PC-9 (cell line): ENCODE measurements around the gene ADIPOR2. TPM values are rescaled to one million over a fixed set of nuclear protein-coding genes. Genes with fewer than 3 reads are reported as not detected.

Source experiments
- BruUV-seq: library from RNA; stranded (reverse); fragments of 400-500 nt; replicated peaks from 2 replicates; lab custom pipeline; 2021; lab: Mats Ljungman, UMichigan
- CTCF ChIA-PET: fragments of 300-600 bp; sonication (Branson Sonifier 250); formaldehyde crosslinking; loops from one replicate; lab custom pipeline; 2022; ENCODE audit warnings: antibody characterized with exemption; lab: Charles Lee
- POLR2A ChIA-PET: fragments of 300-600 bp; sonication (Branson Sonifier 250); formaldehyde crosslinking; loops from one replicate; lab custom pipeline; 2022; ENCODE audit warnings: antibody characterized with exemption; ENCODE audit not compliant: unreplicated experiment; lab: Charles Lee
- DNase-seq, 2 experiments: peaks; one replicate each; pipeline versions ENCODE4 v3.0.0 to v3.0.0-alpha.2; 2015 to 2022; ENCODE audit warnings: mixed read lengths in 1 of 2
- H2AFZ ChIP-seq: fragments of 200-600 bp; sonication (generic); 2 replicates; pipeline ENCODE4 v1.8.1; 2017; ENCODE audit warnings: antibody characterized with exemption
- H3F3A ChIP-seq: fragments of 200-600 bp; sonication (generic); 2 replicates; pipeline ENCODE4 v1.8.1; 2017; ENCODE audit warnings: antibody characterized with exemption, mild to moderate bottlenecking, low read depth; ENCODE audit not compliant: insufficient read depth
- H3K27ac ChIP-seq: fragments of 200-600 bp; sonication (generic); 2 replicates; pipeline ENCODE4 v1.6.1; 2016; ENCODE audit warnings: mixed run types
- H3K27me3 ChIP-seq: fragments of 200-600 bp; sonication (generic); 2 replicates; pipeline ENCODE4 v1.6.1; 2016; ENCODE audit warnings: low read depth, mixed run types; ENCODE audit not compliant: insufficient read depth
- H3K36me3 ChIP-seq: fragments of 200-600 bp; sonication (generic); 2 replicates; pipeline ENCODE4 v1.6.1; 2016; ENCODE audit warnings: low read depth, mixed run types
- H3K4me1 ChIP-seq: fragments of 200-600 bp; sonication (generic); replicated peaks from 2 replicates; pipeline ENCODE4 v1.6.1; 2016; ENCODE audit warnings: mixed run types; ENCODE audit not compliant: insufficient read depth
- H3K4me2 ChIP-seq: fragments of 200-600 bp; sonication (generic); 2 replicates; pipeline ENCODE4 v1.6.1; 2017; ENCODE audit warnings: mixed run types
- H3K4me3 ChIP-seq: fragments of 200-600 bp; sonication (generic); 2 replicates; pipeline ENCODE4 v1.6.1; 2016; ENCODE audit warnings: mixed run types
- H3K79me2 ChIP-seq: fragments of 200-600 bp; sonication (generic); 2 replicates; pipeline ENCODE4 v1.6.1; 2017; ENCODE audit warnings: low read depth, mixed run types
- H3K9me2 ChIP-seq: fragments of 200-600 bp; sonication (generic); 2 replicates; pipeline ENCODE4 v1.8.1; 2017; ENCODE audit warnings: mild to moderate bottlenecking; ENCODE audit not compliant: insufficient read depth
- H3K9me3 ChIP-seq: fragments of 200-600 bp; sonication (generic); 2 replicates; pipeline ENCODE4 v1.8.1; 2016; ENCODE audit warnings: low read depth; ENCODE audit not compliant: insufficient read depth
- H4K20me1 ChIP-seq: fragments of 200-600 bp; sonication (generic); 2 replicates; pipeline ENCODE4 v1.8.1; 2017; ENCODE audit not compliant: insufficient read depth
- EZH2 ChIP-seq: fragments of 200-600 bp; sonication (generic); IDR thresholded peaks from 2 replicates; pipeline ENCODE4 v1.8.0; 2017; ENCODE audit warnings: antibody characterized with exemption, low read depth
- intact Hi-C: fragments of 100-400 bp; cut with micrococcal nuclease; formaldehyde crosslinking; loops from one replicate; pipeline ENCODE4 v1.10.0; 2022; ENCODE audit not compliant: unreplicated experiment
- total RNA-seq: library from RNA; stranded (reverse); gene quantifications from 2 replicates; pipeline ENCODE4 v1.2.3, GENCODE V29; 2021
- TF ChIP-seq, protein P1 (sequence below): fragments of 200-600 bp; sonication (generic); conservative IDR thresholded peaks from 2 replicates; pipeline ENCODE4 v1.6.1; 2017; ENCODE audit warnings: mixed run types, antibody characterized with exemption, mild to moderate bottlenecking, moderate library complexity

ADIPOR2 gene
- total RNA-seq, 1 experiment from 2014 or later: 107 TPM

DNA sequence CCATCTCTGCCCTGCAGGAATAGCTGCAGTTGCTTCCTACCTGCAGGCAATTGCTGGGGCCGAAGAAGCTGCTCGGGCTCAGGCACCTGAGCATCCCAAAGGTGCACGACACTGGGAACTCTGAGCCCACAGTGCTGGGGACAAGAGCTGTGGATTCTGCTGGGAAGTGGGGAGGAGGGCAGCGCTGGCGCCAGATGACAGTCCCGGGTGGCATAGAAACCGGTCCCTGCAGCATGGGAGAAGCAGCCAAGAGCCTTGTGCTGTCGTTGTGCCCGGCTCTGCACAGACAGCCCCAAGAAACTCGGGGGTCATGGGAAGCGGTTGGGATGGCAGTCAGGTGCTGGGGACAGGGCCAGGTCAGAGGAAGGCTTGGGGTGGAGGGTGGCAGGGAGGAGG lies 130.0 kb downstream of the ADIPOR2 start:
- ChIA-PET CTCF (no interaction called here), POLR2A (no interaction called here)
- Histone ChIP-seq H3K9me2 (no peaks in the 10 kb centered on the region), H3K4me3 (no peak overlapping the region), H2AFZ (no peak overlapping the region), H3K4me2 (no peak overlapping the region), H3F3A (no peaks in the 10 kb centered on the region), H3K36me3 (no peaks in the 10 kb centered on the region), H3K9me3 (no peaks in the 10 kb centered on the region), H4K20me1 (peaks cover 4% of the 10 kb centered on the region; the same call in 1 of the 2 replicates), H3K79me2 (no peaks in the 10 kb centered on the region), H3K27ac (no peak overlapping the region), H3K4me1 (no peaks in the 10 kb centered on the region), H3K27me3 (peaks cover 87% of the 10 kb centered on the region)
- TF ChIP-seq EZH2: no peak; the same call in 1 of the 2 replicates
- TF ChIP-seq, protein P1, sequence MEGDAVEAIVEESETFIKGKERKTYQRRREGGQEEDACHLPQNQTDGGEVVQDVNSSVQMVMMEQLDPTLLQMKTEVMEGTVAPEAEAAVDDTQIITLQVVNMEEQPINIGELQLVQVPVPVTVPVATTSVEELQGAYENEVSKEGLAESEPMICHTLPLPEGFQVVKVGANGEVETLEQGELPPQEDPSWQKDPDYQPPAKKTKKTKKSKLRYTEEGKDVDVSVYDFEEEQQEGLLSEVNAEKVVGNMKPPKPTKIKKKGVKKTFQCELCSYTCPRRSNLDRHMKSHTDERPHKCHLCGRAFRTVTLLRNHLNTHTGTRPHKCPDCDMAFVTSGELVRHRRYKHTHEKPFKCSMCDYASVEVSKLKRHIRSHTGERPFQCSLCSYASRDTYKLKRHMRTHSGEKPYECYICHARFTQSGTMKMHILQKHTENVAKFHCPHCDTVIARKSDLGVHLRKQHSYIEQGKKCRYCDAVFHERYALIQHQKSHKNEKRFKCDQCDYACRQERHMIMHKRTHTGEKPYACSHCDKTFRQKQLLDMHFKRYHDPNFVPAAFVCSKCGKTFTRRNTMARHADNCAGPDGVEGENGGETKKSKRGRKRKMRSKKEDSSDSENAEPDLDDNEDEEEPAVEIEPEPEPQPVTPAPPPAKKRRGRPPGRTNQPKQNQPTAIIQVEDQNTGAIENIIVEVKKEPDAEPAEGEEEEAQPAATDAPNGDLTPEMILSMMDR: no peak
- no peak for DNase-seq
- intact Hi-C loops: no loop called here
- no TSS peak for BruUV-seq

- H3K4me1 ChIP-seq: no peaks in the 10 kb centered on the region
- H3K4me2 ChIP-seq: no peak overlapping the region
- H3K36me3 ChIP-seq: no peaks in the 10 kb centered on the region
- H3K9me2 ChIP-seq: no peaks in the 10 kb centered on the region
- H2AFZ ChIP-seq: no peak overlapping the region
- POLR2A ChIA-PET: no interaction called here
- no peaks in the 10 kb centered on the region for H3F3A ChIP-seq
- no peaks in the 10 kb centered on the region for H3K9me3 ChIP-seq
- H4K20me1 ChIP-seq: peaks cover 4% of the 10 kb centered on the region; the same call in 1 of the 2 replicates
- CTCF ChIA-PET: no interaction called here
- no peak; the same call in 1 of the 2 replicates for TF ChIP-seq EZH2
- TF ChIP-seq, protein P1: no peak
- H3K27ac ChIP-seq: no peak overlapping the region
- intact Hi-C loops: no loop called here
- no peak for DNase-seq
- peaks cover 87% of the 10 kb centered on the region for H3K27me3 ChIP-seq
- H3K79me2 ChIP-seq: no peaks in the 10 kb centered on the region
- H3K4me3 ChIP-seq: no peak overlapping the region
- BruUV-seq: no TSS peak
Measured at GRCh38 chr12:1821805-1822204, 130.9 kb downstream of the ADIPOR2 start.

DNA sequence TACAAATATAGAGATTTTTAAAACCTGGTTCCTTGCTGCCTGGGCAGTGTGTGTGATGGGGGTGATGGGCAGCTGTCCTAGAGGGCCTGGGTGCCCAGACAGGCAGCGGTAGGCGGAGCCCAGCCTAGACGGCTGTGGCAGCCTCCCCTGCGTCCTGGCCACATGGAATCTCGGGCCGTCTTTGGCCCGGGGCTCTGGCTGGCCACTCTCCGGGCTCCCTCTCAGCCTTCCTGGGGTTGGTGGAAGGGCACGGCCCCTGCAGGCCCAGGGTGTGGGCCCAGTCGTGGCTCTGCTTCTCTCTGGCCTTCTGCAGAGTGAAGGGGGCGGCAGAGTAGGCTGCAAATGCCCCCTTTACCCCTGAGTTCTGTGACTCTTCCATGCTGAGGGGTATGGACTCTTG lies 131.8 kb downstream of the ADIPOR2 start:
- CTCF ChIA-PET: no interaction called here
- Histone ChIP-seq H3K36me3 (no peaks in the 10 kb centered on the region), H3K9me3 (no peaks in the 10 kb centered on the region), H3K9me2 (no peaks in the 10 kb centered on the region), H3K79me2 (no peaks in the 10 kb centered on the region), H4K20me1 (peaks cover 4% of the 10 kb centered on the region; the same call in 1 of the 2 replicates), H3K27me3 (peaks cover 89% of the 10 kb centered on the region), H3K4me1 (no peaks in the 10 kb centered on the region), H2AFZ (no peak overlapping the region), H3K4me3 (no peak overlapping the region), H3K4me2 (no peak overlapping the region), H3K27ac (no peak overlapping the region), H3F3A (no peaks in the 10 kb centered on the region)
- no TSS peak for BruUV-seq
- intact Hi-C loops: no loop called here
- TF ChIP-seq, protein P1: no peak
- no peak for TF ChIP-seq EZH2
- no peak for DNase-seq
- POLR2A ChIA-PET: no interaction called here
